ENCODE measurements around the gene PRKCE. TPM values are rescaled to one million over a fixed set of nuclear protein-coding genes. Genes with fewer than 3 reads are reported as not detected.

The PRKCE gene
- total and polyA plus RNA-seq, 4 donors = 2.5 to 38.6 (median 5.8) TPM

- H3K9ac ChIP-seq (ENCODE audit: low read depth in 1 of 2, low read length in 2 of 2) = no peak overlapping the region
- H3K9me3 ChIP-seq (ENCODE audit: control insufficient read depth in 4 of 4, low read length in 3 of 4) = no peaks in the 10 kb centered on the region
- no peak overlapping the region for H3K4me3 ChIP-seq (ENCODE audit: low read depth in 1 of 3, low read length in 3 of 3)
- no peak for TF ChIP-seq EGR1 (IDR thresholded peaks at IDR 0.05; ENCODE audit: low read depth in 2 of 2)
- TF ChIP-seq, protein P1, sequence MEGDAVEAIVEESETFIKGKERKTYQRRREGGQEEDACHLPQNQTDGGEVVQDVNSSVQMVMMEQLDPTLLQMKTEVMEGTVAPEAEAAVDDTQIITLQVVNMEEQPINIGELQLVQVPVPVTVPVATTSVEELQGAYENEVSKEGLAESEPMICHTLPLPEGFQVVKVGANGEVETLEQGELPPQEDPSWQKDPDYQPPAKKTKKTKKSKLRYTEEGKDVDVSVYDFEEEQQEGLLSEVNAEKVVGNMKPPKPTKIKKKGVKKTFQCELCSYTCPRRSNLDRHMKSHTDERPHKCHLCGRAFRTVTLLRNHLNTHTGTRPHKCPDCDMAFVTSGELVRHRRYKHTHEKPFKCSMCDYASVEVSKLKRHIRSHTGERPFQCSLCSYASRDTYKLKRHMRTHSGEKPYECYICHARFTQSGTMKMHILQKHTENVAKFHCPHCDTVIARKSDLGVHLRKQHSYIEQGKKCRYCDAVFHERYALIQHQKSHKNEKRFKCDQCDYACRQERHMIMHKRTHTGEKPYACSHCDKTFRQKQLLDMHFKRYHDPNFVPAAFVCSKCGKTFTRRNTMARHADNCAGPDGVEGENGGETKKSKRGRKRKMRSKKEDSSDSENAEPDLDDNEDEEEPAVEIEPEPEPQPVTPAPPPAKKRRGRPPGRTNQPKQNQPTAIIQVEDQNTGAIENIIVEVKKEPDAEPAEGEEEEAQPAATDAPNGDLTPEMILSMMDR (IDR thresholded peaks at IDR 0.05; ENCODE audit: low read depth, low read length, missing input control) = no peak
- TF ChIP-seq FOXA1 (IDR thresholded peaks at IDR 0.05) = no peak
- TF ChIP-seq GABPA (IDR thresholded peaks at IDR 0.05 in 1 of 2, conservative IDR thresholded peaks at IDR 0.05 in 1 of 2) = no peak
- TF ChIP-seq, protein P2, sequence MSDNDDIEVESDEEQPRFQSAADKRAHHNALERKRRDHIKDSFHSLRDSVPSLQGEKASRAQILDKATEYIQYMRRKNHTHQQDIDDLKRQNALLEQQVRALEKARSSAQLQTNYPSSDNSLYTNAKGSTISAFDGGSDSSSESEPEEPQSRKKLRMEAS (IDR thresholded peaks at IDR 0.05) = no peak
- TF ChIP-seq RXRA (IDR thresholded peaks at IDR 0.05) = peak in 1 of 2 donors; percentile 51
- TF ChIP-seq, protein P3, sequence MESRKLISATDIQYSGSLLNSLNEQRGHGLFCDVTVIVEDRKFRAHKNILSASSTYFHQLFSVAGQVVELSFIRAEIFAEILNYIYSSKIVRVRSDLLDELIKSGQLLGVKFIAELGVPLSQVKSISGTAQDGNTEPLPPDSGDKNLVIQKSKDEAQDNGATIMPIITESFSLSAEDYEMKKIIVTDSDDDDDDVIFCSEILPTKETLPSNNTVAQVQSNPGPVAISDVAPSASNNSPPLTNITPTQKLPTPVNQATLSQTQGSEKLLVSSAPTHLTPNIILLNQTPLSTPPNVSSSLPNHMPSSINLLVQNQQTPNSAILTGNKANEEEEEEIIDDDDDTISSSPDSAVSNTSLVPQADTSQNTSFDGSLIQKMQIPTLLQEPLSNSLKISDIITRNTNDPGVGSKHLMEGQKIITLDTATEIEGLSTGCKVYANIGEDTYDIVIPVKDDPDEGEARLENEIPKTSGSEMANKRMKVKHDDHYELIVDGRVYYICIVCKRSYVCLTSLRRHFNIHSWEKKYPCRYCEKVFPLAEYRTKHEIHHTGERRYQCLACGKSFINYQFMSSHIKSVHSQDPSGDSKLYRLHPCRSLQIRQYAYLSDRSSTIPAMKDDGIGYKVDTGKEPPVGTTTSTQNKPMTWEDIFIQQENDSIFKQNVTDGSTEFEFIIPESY (IDR thresholded peaks at IDR 0.05) = no peak
- no peak for TF ChIP-seq HNF4G (IDR thresholded peaks at IDR 0.05)
- TF ChIP-seq HNF4A (conservative IDR thresholded peaks at IDR 0.05) = no peak
- TF ChIP-seq TAF1 (conservative IDR thresholded peaks at IDR 0.05) = no peak
- TF ChIP-seq, protein P4, sequence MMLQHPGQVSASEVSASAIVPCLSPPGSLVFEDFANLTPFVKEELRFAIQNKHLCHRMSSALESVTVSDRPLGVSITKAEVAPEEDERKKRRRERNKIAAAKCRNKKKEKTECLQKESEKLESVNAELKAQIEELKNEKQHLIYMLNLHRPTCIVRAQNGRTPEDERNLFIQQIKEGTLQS (IDR thresholded peaks at IDR 0.05) = no peak
- TF ChIP-seq RAD21 (IDR thresholded peaks at IDR 0.05) = no peak
- no peak for TF ChIP-seq FOXA2 (IDR thresholded peaks at IDR 0.05)
- TF ChIP-seq YY1 (IDR thresholded peaks at IDR 0.05) = no peak
- TF ChIP-seq NR2F2 (IDR thresholded peaks at IDR 0.05) = no peak
- peak in 1 of 2 donors; percentile 12 for TF ChIP-seq JUND (IDR thresholded peaks at IDR 0.05)
- peak; percentile 16 for TF ChIP-seq REST (IDR thresholded peaks at IDR 0.05)
- WGBS = 76% methylated on average over 4 of the region's 4 CpGs
- no peaks in the 10 kb centered on the region for H3K27me3 ChIP-seq (ENCODE audit: control insufficient read depth in 4 of 4, insufficient read depth in 4 of 4, low read length in 3 of 4)
- peak overlapping the region; percentile 21 to 57 for H3K27ac ChIP-seq (ENCODE audit: low read depth in 1 of 2, low read length in 2 of 2)
- no peaks in the 10 kb centered on the region for H3K36me3 ChIP-seq (ENCODE audit: control insufficient read depth in 4 of 4, insufficient read depth in 3 of 4, low read depth in 1 of 4, low read length in 3 of 4)
- no peaks in the 10 kb centered on the region for H3K4me1 ChIP-seq (ENCODE audit: control insufficient read depth in 4 of 4, insufficient read depth in 4 of 4, low read length in 3 of 4)
- DNase-seq (ENCODE audit: low spot score) = no peak
These were observed 424.8 kb downstream of the PRKCE start for GRCh38 chr2:46076251-46076650.

Data from liver (tissue), 9 donors.